Mucosa of descending colon (tissue), 3 donors: ENCODE measurements around the gene EPS8. TPM values are rescaled to one million over a fixed set of nuclear protein-coding genes. Genes with fewer than 3 reads are reported as not detected.

Source experiments
- ATAC-seq: fragments of 200-7000 bp; cut with Tn5 transposase; one replicate; pipeline ENCODE4 v1.9.1; 2020; ENCODE audit warnings: mild to moderate bottlenecking, moderate library complexity
- DNase-seq, 3 donors: peaks; one replicate each; pipeline ENCODE4 v3.0.0-alpha.2; 2020
- H3K36me3 ChIP-seq: fragments of 200-600 bp; one replicate; pipeline ENCODE4 v1.8.0; 2021; ENCODE audit warnings: low read depth, mild to moderate bottlenecking
- H3K4me1 ChIP-seq: fragments of 200-600 bp; one replicate; pipeline ENCODE4 v1.8.0; 2021; ENCODE audit warnings: low read depth, mild to moderate bottlenecking
- H3K4me3 ChIP-seq: fragments of 200-600 bp; one replicate; pipeline ENCODE4 v1.8.0; 2021; ENCODE audit warnings: mild to moderate bottlenecking
- H3K9me3 ChIP-seq: fragments of 200-600 bp; one replicate; pipeline ENCODE4 v1.8.0; 2021; ENCODE audit warnings: mild to moderate bottlenecking
- CTCF ChIP-seq: fragments of 200-600 bp; IDR thresholded peaks from one replicate; pipeline ENCODE4 v1.8.0; 2022; ENCODE audit warnings: antibody characterized with exemption, mild to moderate bottlenecking
- intact Hi-C, 2 donors: fragments of 100-400 bp; cut with DNase I in 1 of 2; cut with micrococcal nuclease in 1 of 2; formaldehyde crosslinking; loops; one replicate each; pipeline versions ENCODE4 v1.11.0 to v1.11.1; 2022; cut with DNase I, micrococcal nuclease
- total RNA-seq, 3 donors: library from RNA; stranded (reverse); fragmentation: NEBNext Ultra II Directional in 2 of 3; extraction: Animal tissue kit (Norgen Biotek cat#: 25700) in 2 of 3; gene quantifications; one replicate each; pipeline versions ENCODE4 v1.2.1 to v1.2.4, GENCODE V29; 2021 to 2023
- donor health status: DM: no; HTN: no; CAD: no; lungs with moderate emphysema.
- donor health status: DM: no; HTN: no; CAD: no.
- donor health status: DM: no; HTN: yes; CAD: no.

The EPS8 gene
- total RNA-seq, 3 donors from 2014 or later: 100 to 204 (median 135) TPM

GRCh38 chr12:15776532-15776931 is 12.7 kb downstream of the EPS8 start:
- Histone ChIP-seq H3K4me1 (peaks cover 30% of the 10 kb centered on the region), H3K9me3 (no peaks in the 10 kb centered on the region), H3K4me3 (no peak overlapping the region), H3K36me3 (no peaks in the 10 kb centered on the region)
- no peak for DNase-seq
- intact Hi-C loops: no loop called here
- no peak for TF ChIP-seq CTCF
- ATAC-seq: no peak

- Histone ChIP-seq H3K9me3 (no peaks in the 10 kb centered on the region), H3K36me3 (no peaks in the 10 kb centered on the region), H3K4me3 (no peak overlapping the region), H3K4me1 (peaks cover 28% of the 10 kb centered on the region)
- ATAC-seq (peak; percentile 34), DNase-seq (no peak)
- intact Hi-C loops: no loop called here
- TF ChIP-seq CTCF: no peak
Observed at GRCh38 chr12:15774819-15775218, 14.4 kb downstream of the EPS8 start.

GRCh38 chr12:15772405-15773018 is 16.7 kb downstream of the EPS8 start:
- Histone ChIP-seq H3K9me3 (no peaks in the 10 kb centered on the region), H3K4me3 (no peak overlapping the region), H3K36me3 (no peaks in the 10 kb centered on the region), H3K4me1 (peaks cover 25% of the 10 kb centered on the region)
- ATAC-seq: peak; percentile 62
- TF ChIP-seq CTCF: peak; percentile 16
- intact Hi-C loops: no loop called here
- DNase-seq: peak in 1 of 3 donors; percentile 40

DNA sequence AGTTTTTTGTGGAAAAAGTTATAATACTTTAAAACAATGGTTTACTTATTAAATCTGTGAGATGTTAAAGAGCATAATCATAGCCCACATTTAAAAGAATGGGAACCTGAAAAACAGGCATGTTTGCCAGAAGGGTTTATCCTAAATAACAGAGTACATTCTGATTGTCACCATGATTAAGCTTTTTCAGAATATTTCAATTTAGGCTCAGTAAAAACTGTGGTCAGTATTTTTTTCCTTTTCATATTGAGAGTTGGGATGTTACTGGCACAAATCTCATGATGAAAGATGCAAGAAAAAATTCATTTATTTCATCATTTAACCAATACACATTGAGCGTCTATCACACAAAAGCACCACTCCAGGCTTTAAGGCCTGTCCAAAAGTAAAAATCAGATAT is 18.6 kb downstream of the EPS8 start:
- Histone ChIP-seq H3K4me3 (no peak overlapping the region), H3K4me1 (peaks cover 23% of the 10 kb centered on the region), H3K36me3 (no peaks in the 10 kb centered on the region), H3K9me3 (no peaks in the 10 kb centered on the region)
- no peak for TF ChIP-seq CTCF
- DNase-seq (no peak), ATAC-seq (no peak)
- intact Hi-C loops: no loop called here

DNA sequence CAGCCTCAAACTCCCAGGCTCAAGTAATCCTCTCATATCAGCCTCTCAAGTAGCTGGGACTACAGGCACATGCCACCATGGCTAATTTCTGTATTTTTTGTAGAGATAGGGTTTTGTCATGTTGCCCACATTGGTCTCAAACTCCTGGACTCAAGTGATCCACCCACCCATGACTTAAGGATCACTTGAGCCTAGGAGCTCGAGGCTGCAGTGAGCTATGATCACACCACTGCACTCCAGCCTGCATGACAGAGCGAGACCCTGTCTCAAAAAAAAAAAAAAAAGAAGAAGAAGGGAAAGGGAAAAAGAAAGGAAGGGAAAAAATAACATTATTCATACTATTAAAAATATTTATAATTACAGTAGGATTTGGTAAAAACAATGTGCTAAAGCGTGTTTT is 19.2 kb downstream of the EPS8 start:
- ATAC-seq (no peak), DNase-seq (no peak)
- H3K4me1 ChIP-seq: peaks cover 19% of the 10 kb centered on the region
- intact Hi-C loops: no loop called here
- H3K36me3 ChIP-seq: no peaks in the 10 kb centered on the region
- H3K4me3 ChIP-seq: no peak overlapping the region
- no peaks in the 10 kb centered on the region for H3K9me3 ChIP-seq
- TF ChIP-seq CTCF: no peak

DNA sequence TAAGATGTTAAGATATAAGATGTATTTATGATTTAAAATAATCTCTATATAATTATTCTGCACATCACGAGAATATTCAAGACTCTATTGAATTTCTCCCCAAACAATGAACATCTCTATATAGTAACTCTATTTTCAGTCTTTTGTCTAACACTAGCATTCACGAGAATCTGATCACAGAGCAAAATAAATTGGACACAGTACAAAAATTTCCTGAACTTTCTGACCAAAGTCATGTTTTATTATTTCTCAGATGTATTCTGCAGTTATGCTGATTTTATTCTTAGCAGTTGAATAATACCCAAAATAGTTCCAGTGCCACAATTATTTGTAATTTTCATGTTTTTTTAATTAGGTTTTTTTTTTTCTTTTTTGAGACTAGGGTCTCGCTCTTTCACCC is 19.6 kb downstream of the EPS8 start:
- TF ChIP-seq CTCF: no peak
- DNase-seq (no peak), ATAC-seq (no peak)
- no peaks in the 10 kb centered on the region for H3K36me3 ChIP-seq
- no peak overlapping the region for H3K4me3 ChIP-seq
- intact Hi-C loops: no loop called here
- peaks cover 15% of the 10 kb centered on the region for H3K4me1 ChIP-seq
- no peaks in the 10 kb centered on the region for H3K9me3 ChIP-seq
